Measurements from ENCODE around the gene UQCC2.

- TF ChIP-seq EZH2 (IDR thresholded peaks at IDR 0.05; ENCODE audit: insufficient read depth, poor library complexity, severe bottlenecking) (no peak), EZH2phosphoT487 (IDR thresholded peaks at IDR 0.05; ENCODE audit: insufficient read depth, low read depth) (no peak)
These were observed 11.8 kb downstream of the UQCC2 start for GRCh38 chr6:33699739-33700138.

Data from GM23248 (cell line).